ENCODE data around the gene SLC35E1. TPM values are rescaled to one million over a fixed set of nuclear protein-coding genes. Genes with fewer than 3 reads are reported as not detected.

The SLC35E1 gene
- total RNA-seq, 1 donor from 2014 or later = 33.2 TPM

- DNase-seq (ENCODE audit: low spot score) (no peak), ATAC-seq (no peak)
- intact Hi-C loops (cut with DNase I) = no loop called here
Observed at GRCh38 chr19:16600824-16601223, 28.6 kb upstream of the SLC35E1 start.

- intact Hi-C loops (cut with DNase I) = no loop called here
- no peak for ATAC-seq
- no peak for DNase-seq (ENCODE audit: low spot score)
Observed at GRCh38 chr19:16599655-16600346, 27.6 kb upstream of the SLC35E1 start.

GRCh38 chr19:16598848-16599247 is 26.6 kb upstream of the SLC35E1 start:
- intact Hi-C loops (cut with DNase I) = no loop called here
- ATAC-seq (no peak), DNase-seq (ENCODE audit: low spot score) (no peak)

GRCh38 chr19:16596399-16596798 is 24.2 kb upstream of the SLC35E1 start:
- DNase-seq (ENCODE audit: low spot score) (no peak), ATAC-seq (no peak)
- intact Hi-C loops (cut with DNase I) = no loop called here

GRCh38 chr19:16595097-16595496 is 22.9 kb upstream of the SLC35E1 start:
- ATAC-seq (no peak), DNase-seq (ENCODE audit: low spot score) (no peak)
- intact Hi-C loops (cut with DNase I) = no loop called here

DNA sequence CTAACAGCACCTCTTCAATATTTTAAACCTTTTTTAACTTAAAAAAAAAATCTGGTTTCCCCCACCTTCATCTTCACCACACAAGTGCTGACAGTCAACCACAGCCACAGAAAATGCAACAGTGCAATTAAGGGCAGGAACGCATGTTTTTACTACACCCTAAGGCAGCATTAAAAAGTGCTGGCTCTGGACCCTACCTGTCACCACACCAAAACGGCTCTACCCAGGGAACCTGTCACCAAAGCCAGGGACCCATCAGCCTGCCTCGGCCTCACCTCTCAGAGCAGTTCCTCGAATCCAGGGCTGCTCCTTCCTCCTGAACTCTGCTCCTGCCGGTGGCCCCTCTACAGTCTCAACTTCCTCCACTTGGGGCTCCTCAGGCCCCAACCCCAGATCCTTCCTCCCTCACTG is 22.5 kb upstream of the SLC35E1 start:
- intact Hi-C loops (cut with DNase I) = no loop called here
- DNase-seq (ENCODE audit: low spot score) = no peak
- no peak for ATAC-seq

GRCh38 chr19:16594131-16594586 is 21.9 kb upstream of the SLC35E1 start:
- ATAC-seq = no peak
- intact Hi-C loops (cut with DNase I) = no loop called here
- DNase-seq (ENCODE audit: low spot score) = no peak

DNA sequence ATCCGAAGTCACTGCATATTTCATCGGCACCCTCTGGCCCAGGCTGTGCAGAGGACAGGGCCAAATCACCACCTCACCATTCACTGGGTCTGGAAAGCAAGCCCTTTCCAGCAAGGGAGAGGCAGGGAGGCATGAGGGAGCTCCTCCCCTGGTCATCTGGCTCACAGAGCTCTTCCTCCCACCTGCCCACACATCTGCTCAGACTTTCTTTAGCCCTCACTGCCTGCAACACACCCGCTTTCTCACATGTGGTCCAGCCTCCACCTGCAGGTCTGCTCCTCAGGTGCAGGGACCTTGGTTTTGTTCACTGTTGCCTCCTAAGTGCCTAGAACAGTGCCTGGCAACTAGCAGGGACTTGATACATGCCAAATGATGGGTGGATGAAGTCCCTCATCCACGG is 21.0 kb upstream of the SLC35E1 start:
- DNase-seq (ENCODE audit: low spot score) (no peak), ATAC-seq (no peak)
- intact Hi-C loops (cut with DNase I) = no loop called here

DNA sequence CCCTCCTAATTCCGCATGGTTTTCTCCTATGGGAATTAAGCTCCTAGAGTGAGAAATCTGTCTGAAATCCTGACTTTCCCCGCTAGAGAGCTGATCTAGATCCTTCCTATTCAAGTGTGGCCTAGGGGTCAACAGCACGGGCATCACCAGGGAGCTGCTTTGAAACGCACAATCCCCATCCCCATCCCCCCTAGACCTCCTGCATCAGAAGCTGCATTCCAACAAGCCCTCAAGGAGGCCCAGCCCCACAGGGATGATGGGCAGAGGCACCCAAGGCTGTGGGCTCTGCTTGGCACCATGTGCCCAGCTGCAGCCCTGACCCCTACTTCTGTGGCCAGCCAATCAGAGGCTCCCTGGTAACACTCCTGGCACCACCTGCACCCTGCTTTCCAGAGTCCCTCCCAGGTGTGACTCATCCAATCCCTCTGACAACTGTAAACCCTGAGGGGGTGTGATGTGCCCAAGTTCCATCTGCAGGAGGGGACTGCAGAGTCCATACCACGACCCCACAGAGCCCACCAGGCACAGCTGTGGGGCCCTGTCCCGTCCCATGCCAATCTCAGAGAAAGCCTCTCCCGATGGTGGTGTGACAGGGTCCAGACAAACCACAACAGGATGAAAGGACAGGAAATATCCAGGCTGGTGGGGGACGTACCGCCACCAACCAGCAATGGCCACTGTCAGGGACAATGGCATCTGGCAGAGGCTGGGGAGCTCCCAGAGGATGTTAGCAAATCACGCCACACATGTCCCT is 19.8 kb upstream of the SLC35E1 start:
- no peak for ATAC-seq
- DNase-seq (ENCODE audit: low spot score) = no peak
- intact Hi-C loops (cut with DNase I) = no loop called here

- DNase-seq (ENCODE audit: low spot score) (no peak), ATAC-seq (no peak)
- intact Hi-C loops (cut with DNase I) = no loop called here
Observed at GRCh38 chr19:16590876-16591802, 18.9 kb upstream of the SLC35E1 start.

GRCh38 chr19:16589917-16590316 is 17.7 kb upstream of the SLC35E1 start:
- no peak for DNase-seq (ENCODE audit: low spot score)
- ATAC-seq = no peak
- intact Hi-C loops (cut with DNase I) = no loop called here

- intact Hi-C loops (cut with DNase I) = no loop called here
- DNase-seq (ENCODE audit: low spot score) (no peak), ATAC-seq (no peak)
Observed at GRCh38 chr19:16588824-16589577, 16.8 kb upstream of the SLC35E1 start.

GRCh38 chr19:16587833-16588823 is 15.9 kb upstream of the SLC35E1 start:
- intact Hi-C loops (cut with DNase I) = no loop called here
- DNase-seq (ENCODE audit: low spot score) = no peak
- peak; percentile 27 for ATAC-seq

DNA sequence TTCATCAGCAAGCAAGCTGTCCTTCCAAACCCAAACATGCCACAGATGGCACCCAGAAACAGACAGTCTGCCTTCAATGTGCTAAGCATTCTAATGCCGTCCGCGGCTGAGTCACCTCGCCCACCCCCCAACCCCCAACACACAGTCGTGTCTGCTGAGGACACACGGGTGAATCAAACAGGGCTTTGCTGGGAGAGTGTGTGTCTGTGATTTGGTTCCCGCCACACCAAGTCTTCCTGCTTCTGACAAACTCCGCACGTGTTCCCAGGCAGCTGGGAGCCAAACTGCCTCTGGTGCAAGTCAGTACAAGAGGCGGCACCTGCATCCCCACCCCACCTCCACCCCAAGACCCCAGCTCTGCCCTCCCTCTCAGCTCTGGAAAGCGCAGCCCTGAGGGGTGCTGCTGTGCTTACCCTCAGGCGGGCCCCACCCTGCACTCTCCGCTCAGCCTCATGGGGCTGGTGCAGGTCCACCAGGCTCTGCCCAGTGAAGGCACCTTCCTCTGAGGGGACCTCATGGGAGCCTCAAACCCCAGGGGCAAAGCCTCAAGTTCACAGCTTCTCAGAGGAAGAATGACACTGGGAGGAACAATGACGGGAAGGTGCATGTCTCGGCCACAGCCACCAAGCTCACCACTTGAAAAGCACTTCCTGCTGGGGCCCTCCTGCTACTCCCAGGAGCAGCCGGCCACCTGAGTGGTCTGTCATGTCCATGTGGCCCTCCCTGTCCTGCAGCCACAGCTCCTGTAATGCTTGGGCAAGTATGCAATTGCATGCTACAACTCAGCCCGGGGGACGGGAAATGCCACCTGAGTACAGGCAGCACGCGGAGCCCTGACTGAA is 15.0 kb upstream of the SLC35E1 start:
- intact Hi-C loops (cut with DNase I) = no loop called here
- DNase-seq (ENCODE audit: low spot score) = no peak
- ATAC-seq = no peak

DNA sequence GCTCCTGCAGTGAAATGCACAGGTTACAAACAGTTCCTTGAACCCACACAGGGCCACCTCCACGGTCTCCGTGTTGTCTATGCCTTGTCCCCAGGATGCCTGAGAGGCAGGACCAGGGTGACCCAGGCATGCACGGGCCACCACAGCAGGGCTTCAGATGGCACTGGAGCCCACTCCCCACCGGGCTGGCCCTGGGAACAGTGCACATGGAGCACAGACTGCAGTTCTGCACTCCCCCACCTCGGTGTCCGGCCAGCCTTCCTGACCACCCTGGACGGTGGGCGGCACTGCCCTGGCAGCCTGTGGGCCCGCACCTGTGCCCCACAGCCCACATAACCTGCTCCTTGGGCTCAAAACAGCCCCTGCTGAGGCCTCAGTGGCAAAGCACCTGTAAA is 14.3 kb upstream of the SLC35E1 start:
- intact Hi-C loops (cut with DNase I) = no loop called here
- no peak for DNase-seq (ENCODE audit: low spot score)
- no peak for ATAC-seq

DNA sequence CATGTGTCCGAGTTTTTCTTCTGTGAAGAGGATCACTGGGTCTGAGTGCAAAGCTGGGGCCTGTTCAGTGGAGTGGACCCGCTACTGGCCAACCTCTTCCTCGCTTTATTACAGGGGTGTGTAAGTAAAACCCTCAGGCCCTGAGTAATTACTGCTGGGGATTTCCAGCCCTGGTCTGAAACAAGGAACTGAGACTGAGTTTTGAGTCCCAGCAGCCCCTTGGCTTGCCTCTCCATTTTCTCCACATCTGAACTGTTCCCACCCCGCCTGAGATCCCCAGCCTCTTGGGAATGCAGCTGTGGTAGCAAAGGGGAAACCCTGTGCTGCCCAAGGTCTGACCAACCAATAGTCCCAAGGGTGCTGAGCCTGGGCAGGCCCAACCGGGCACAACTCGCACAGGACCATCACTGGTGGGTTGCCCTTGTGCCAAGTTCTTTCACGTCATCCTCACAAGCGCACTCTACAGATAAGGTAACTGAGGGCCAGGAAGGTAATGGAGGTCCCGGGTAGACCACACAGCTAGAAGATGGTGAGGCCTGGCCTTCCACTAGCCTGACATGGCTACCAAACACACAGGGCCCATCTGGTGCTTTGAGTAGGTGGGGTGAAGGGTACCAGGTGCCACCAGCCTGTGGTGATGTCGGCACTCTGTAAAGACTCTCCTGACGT is 13.7 kb upstream of the SLC35E1 start:
- intact Hi-C loops (cut with DNase I) = no loop called here
- ATAC-seq (no peak), DNase-seq (ENCODE audit: low spot score) (no peak)

Measured in sciatic nerve (tissue), 2 donors.